Vagina (tissue), 2 donors: ENCODE data around the gene DDIAS. TPM values are rescaled to one million over a fixed set of nuclear protein-coding genes. Genes with fewer than 3 reads are reported as not detected.

Experiments
- DNase-seq, 2 donors: peaks; one replicate each; pipeline ENCODE4 v3.0.0-alpha.2; 2017; ENCODE audit errors: extremely low spot score in 2 of 2
- H3K27ac ChIP-seq: fragments of 200-600 bp; sonication (generic); one replicate; pipeline ENCODE4 v1.5.1; 2019
- H3K27me3 ChIP-seq: fragments of 200-600 bp; sonication (generic); one replicate; pipeline ENCODE4 v1.5.1; 2019
- H3K36me3 ChIP-seq, 2 donors: fragments of 200-600 bp; sonication (generic); one replicate each; pipeline ENCODE4 v1.5.1; 2017 to 2019
- H3K4me1 ChIP-seq: fragments of 200-600 bp; sonication (generic); one replicate; pipeline ENCODE4 v1.5.1; 2019
- H3K4me3 ChIP-seq, 2 donors: fragments of 200-600 bp; sonication (generic); 1 replicate in 1 of 2; 2 replicates in 1 of 2; pipeline ENCODE4 v1.5.1; 2016 to 2019
- H3K9me3 ChIP-seq: fragments of 200-600 bp; sonication (generic); one replicate; pipeline ENCODE4 v1.5.1; 2019
- CTCF ChIP-seq, 3 experiments: fragments of 450-650 bp in 2 of 3; fragments of 200-600 bp in 1 of 3; sonication (generic) in 1 of 3; IDR thresholded peaks; one replicate each; pipeline ENCODE4 v1.5.1; 2017 to 2019; ENCODE audit warnings: antibody characterized with exemption in 3 of 3, mild to moderate bottlenecking in 2 of 3, moderate library complexity in 2 of 3
- POLR2A ChIP-seq, 2 donors: fragments of 450-650 bp; IDR thresholded peaks; one replicate each; pipeline ENCODE4 v1.6.1; 2017; ENCODE audit warnings: antibody characterized with exemption in 2 of 2, mild to moderate bottlenecking in 2 of 2, moderate library complexity in 2 of 2
- POLR2AphosphoS5 ChIP-seq, 2 donors: sonication (generic); formaldehyde crosslinking; IDR thresholded peaks; one replicate each; pipeline ENCODE4 v1.9.0; 2017; ENCODE audit warnings: antibody characterized with exemption in 2 of 2, mild to moderate bottlenecking in 2 of 2, low read depth in 1 of 2; ENCODE audit not compliant: insufficient read depth in 1 of 2
- intact Hi-C: fragments of 100-400 bp; cut with DNase I; formaldehyde crosslinking; loops from one replicate; pipeline ENCODE4 v1.15.1; 2023
- total RNA-seq: library from RNA; depleted of rRNA; stranded (reverse); fragments of >200 nt; gene quantifications from one replicate; pipeline ENCODE4 v1.2.3, GENCODE V29; 2016

The DDIAS gene
- total RNA-seq, 1 donor from 2014 or later = 1.5 TPM

DNA sequence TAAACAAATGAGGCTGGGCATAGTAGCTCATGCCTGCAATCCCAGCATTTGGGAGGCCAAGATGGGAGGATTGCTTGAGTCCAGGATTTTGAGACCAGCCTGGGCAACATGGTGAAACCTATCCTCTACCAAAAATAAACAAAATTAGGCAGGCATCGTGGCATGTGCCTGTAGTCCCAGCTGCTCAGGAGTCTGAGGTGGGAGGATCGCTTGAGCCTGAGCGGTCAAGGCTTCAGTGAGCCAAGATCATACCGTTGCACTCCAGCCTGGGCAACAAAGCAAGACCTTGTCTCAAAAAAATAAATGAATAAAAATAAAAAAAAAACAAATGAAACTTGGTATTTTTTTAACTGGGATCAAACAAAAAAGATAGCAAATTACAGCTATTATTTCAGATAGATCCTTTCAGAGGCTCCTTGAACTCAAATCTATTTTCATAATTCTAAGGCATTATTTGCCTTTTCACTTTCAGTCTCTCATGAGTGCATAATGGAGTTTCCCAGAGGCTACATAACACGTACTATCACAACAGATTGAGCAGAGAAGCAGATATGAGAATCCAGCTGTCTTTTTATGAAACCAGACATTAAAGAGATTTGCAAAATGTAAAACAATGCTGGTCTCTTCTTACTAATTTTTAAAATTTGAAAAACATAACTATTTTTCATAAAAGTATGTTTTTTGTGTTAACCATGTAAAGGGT lies 23.1 kb downstream of the DDIAS start:
- Histone ChIP-seq H3K36me3 (no peaks in the 10 kb centered on the region), H3K27ac (no peak overlapping the region), H3K9me3 (no peaks in the 10 kb centered on the region), H3K27me3 (no peaks in the 10 kb centered on the region), H3K4me3 (no peak overlapping the region), H3K4me1 (no peaks in the 10 kb centered on the region)
- intact Hi-C loops = no loop called here
- DNase-seq = no peak
- TF ChIP-seq POLR2A (IDR thresholded peaks at IDR 0.05) = no peak
- no peak for TF ChIP-seq POLR2AphosphoS5 (IDR thresholded peaks at IDR 0.05; ENCODE audit: insufficient read depth in 1 of 2, low read depth in 1 of 2)
- TF ChIP-seq CTCF (IDR thresholded peaks at IDR 0.05) = no peak

GRCh38 chr11:82927264-82927880 lies 25.8 kb downstream of the DDIAS start:
- peak in 1 of 2 donors; percentile 49 for TF ChIP-seq POLR2AphosphoS5 (IDR thresholded peaks at IDR 0.05; ENCODE audit: insufficient read depth in 1 of 2, low read depth in 1 of 2)
- no peak for TF ChIP-seq POLR2A (IDR thresholded peaks at IDR 0.05)
- TF ChIP-seq CTCF (IDR thresholded peaks at IDR 0.05) = peak; percentile 58 to 81 (median 81)
- DNase-seq = no peak
- intact Hi-C loops = no loop called here

DNA sequence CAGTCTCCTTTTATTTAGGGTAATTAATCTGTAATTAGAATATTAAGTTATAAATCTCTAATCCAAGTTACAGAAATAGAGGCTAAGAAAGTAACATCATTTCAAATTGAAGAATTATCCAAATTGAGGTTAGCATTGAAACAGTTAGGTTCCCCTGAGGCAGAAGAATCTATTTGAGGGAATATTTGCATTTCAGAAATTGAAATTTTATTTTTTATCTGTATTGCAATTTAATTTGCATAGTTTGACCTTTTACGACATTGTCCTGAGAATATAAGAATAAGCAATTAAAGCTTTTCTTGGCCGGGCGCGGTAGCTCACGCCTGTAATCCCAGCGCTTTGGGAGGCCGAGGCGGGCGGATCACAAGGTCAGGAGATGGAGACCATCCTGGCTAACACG lies 27.6 kb downstream of the DDIAS start:
- no peak overlapping the region for H3K27ac ChIP-seq
- no peaks in the 10 kb centered on the region for H3K36me3 ChIP-seq
- H3K27me3 ChIP-seq = no peaks in the 10 kb centered on the region
- H3K4me1 ChIP-seq = no peaks in the 10 kb centered on the region
- intact Hi-C loops = no loop called here
- no peak for TF ChIP-seq CTCF (IDR thresholded peaks at IDR 0.05)
- TF ChIP-seq POLR2AphosphoS5 (IDR thresholded peaks at IDR 0.05; ENCODE audit: insufficient read depth in 1 of 2, low read depth in 1 of 2) = no peak
- TF ChIP-seq POLR2A (IDR thresholded peaks at IDR 0.05) = no peak
- no peak overlapping the region for H3K4me3 ChIP-seq
- no peaks in the 10 kb centered on the region for H3K9me3 ChIP-seq
- DNase-seq = no peak

More at GRCh38 chr11:82927264-82927880, 25.8 kb downstream of the DDIAS start:
- no peak overlapping the region for H3K27ac ChIP-seq
- no peaks in the 10 kb centered on the region for H3K36me3 ChIP-seq
- no peak overlapping the region for H3K4me3 ChIP-seq
- H3K27me3 ChIP-seq = no peaks in the 10 kb centered on the region
- H3K9me3 ChIP-seq = no peaks in the 10 kb centered on the region
- no peaks in the 10 kb centered on the region for H3K4me1 ChIP-seq

DNA sequence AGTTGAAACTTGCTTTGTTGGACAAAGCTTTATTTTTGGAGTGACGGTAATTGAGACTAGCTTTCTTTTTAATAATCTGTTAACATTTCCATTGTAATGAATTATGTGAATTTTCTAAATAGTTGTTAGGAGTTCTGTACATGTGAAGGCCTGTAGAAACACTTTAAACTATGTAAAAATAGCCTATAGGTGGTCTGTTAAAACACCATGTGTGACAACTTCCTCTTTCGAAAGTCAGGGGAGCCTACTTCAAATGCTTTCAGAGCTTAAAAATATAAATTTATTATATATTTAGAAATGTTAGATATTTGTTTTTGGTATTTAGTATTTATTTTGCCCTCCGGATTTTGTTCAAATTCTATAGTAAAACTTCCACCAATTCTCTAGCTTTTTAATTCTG lies 28.7 kb downstream of the DDIAS start:
- DNase-seq = no peak
- Histone ChIP-seq H3K27me3 (no peaks in the 10 kb centered on the region), H3K4me1 (no peaks in the 10 kb centered on the region), H3K9me3 (no peaks in the 10 kb centered on the region), H3K4me3 (no peak overlapping the region), H3K36me3 (no peaks in the 10 kb centered on the region), H3K27ac (no peak overlapping the region)
- TF ChIP-seq CTCF (IDR thresholded peaks at IDR 0.05) (no peak), POLR2A (IDR thresholded peaks at IDR 0.05) (no peak), POLR2AphosphoS5 (IDR thresholded peaks at IDR 0.05; ENCODE audit: insufficient read depth in 1 of 2, low read depth in 1 of 2) (no peak)
- intact Hi-C loops = no loop called here

DNA sequence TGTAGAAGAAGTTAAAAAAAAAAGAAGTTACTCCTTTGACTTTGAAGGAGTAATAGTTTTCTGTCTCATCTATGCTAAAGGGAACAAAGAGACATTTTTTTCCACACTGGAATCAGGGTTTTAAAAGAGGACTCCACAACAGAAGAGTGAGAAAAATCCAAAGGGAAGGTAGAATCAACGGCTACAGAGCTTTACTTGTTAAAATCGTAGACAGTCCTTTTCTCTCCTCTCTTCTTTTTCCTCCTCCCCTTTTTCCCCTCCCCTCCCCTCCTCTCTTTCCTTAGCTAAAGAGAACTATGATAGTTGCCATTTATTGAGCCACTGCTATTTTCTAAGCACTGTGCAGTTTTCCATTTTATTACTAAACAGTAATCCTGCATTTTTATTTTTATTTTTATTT lies 29.2 kb downstream of the DDIAS start:
- Histone ChIP-seq H3K36me3 (no peaks in the 10 kb centered on the region), H3K27ac (no peak overlapping the region), H3K9me3 (no peaks in the 10 kb centered on the region), H3K4me1 (no peaks in the 10 kb centered on the region), H3K27me3 (no peaks in the 10 kb centered on the region), H3K4me3 (no peak overlapping the region)
- no peak for DNase-seq
- intact Hi-C loops = no loop called here
- TF ChIP-seq CTCF (IDR thresholded peaks at IDR 0.05) = no peak
- no peak for TF ChIP-seq POLR2AphosphoS5 (IDR thresholded peaks at IDR 0.05; ENCODE audit: insufficient read depth in 1 of 2, low read depth in 1 of 2)
- no peak for TF ChIP-seq POLR2A (IDR thresholded peaks at IDR 0.05)
